DOHH2 (cell line): ENCODE measurements around the gene RNASET2.
A peak's percentile ranks its signal among the peaks of the same experiment; 100 is the strongest.

ENCODE experiments used
- EZH2phosphoT487 ChIP-seq: fragments of 200-600 bp; sonication (generic); IDR thresholded peaks from 2 replicates; pipeline ENCODE4 v1.6.1; 2017; ENCODE audit warnings: borderline replicate concordance, mild to moderate bottlenecking, antibody characterized with exemption, low read length, moderate library complexity, mixed read lengths
- TF ChIP-seq, protein P1 (sequence below): fragments of 200-600 bp; sonication (generic); IDR thresholded peaks from one replicate; pipeline ENCODE4 v1.5.1; 2014; ENCODE audit warnings: antibody characterized with exemption, mild to moderate bottlenecking, low read depth, low read length; ENCODE audit not compliant: poor library complexity, severe bottlenecking

- TF ChIP-seq, protein P1, sequence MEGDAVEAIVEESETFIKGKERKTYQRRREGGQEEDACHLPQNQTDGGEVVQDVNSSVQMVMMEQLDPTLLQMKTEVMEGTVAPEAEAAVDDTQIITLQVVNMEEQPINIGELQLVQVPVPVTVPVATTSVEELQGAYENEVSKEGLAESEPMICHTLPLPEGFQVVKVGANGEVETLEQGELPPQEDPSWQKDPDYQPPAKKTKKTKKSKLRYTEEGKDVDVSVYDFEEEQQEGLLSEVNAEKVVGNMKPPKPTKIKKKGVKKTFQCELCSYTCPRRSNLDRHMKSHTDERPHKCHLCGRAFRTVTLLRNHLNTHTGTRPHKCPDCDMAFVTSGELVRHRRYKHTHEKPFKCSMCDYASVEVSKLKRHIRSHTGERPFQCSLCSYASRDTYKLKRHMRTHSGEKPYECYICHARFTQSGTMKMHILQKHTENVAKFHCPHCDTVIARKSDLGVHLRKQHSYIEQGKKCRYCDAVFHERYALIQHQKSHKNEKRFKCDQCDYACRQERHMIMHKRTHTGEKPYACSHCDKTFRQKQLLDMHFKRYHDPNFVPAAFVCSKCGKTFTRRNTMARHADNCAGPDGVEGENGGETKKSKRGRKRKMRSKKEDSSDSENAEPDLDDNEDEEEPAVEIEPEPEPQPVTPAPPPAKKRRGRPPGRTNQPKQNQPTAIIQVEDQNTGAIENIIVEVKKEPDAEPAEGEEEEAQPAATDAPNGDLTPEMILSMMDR = peak; percentile 23
- TF ChIP-seq EZH2phosphoT487 = no peak
These were observed 41.5 kb upstream of the RNASET2 start for GRCh38 chr6:166997768-166998255.
